Choroid plexus epithelial cell (primary cell): ENCODE results near the gene MIOS.

Experiments used
- DNase-seq: peaks from one replicate; pipeline ENCODE4 v3.0.0-alpha.2; 2010; ENCODE audit warnings: low read depth
- H3K4me3 ChIP-seq: 2 replicates; pipeline ENCODE4 v1.5.1; 2011; ENCODE audit warnings: low read depth, mild to moderate bottlenecking, control low read depth, low read length, moderate library complexity
- TF ChIP-seq, protein P1 (sequence below): conservative IDR thresholded peaks from 2 replicates; pipeline ENCODE4 v1.5.1; 2011; ENCODE audit warnings: low read depth, mild to moderate bottlenecking, control low read depth, inconsistent platforms, low read length, moderate library complexity

The MIOS gene

GRCh38 chr7:7566651-7567611 is at the start of gene MIOS:
Gene MIOS, plus strand, starts transcription at chr7:7566884. Its CDS starts 5,592 bp downstream, at chr7:7572476.
- DNase-seq, result peak; percentile 71
- TF ChIP-seq, protein P1, sequence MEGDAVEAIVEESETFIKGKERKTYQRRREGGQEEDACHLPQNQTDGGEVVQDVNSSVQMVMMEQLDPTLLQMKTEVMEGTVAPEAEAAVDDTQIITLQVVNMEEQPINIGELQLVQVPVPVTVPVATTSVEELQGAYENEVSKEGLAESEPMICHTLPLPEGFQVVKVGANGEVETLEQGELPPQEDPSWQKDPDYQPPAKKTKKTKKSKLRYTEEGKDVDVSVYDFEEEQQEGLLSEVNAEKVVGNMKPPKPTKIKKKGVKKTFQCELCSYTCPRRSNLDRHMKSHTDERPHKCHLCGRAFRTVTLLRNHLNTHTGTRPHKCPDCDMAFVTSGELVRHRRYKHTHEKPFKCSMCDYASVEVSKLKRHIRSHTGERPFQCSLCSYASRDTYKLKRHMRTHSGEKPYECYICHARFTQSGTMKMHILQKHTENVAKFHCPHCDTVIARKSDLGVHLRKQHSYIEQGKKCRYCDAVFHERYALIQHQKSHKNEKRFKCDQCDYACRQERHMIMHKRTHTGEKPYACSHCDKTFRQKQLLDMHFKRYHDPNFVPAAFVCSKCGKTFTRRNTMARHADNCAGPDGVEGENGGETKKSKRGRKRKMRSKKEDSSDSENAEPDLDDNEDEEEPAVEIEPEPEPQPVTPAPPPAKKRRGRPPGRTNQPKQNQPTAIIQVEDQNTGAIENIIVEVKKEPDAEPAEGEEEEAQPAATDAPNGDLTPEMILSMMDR, result no peak
- H3K4me3 ChIP-seq, result peak within 1 kb of the TSS; percentile 74

DNA sequence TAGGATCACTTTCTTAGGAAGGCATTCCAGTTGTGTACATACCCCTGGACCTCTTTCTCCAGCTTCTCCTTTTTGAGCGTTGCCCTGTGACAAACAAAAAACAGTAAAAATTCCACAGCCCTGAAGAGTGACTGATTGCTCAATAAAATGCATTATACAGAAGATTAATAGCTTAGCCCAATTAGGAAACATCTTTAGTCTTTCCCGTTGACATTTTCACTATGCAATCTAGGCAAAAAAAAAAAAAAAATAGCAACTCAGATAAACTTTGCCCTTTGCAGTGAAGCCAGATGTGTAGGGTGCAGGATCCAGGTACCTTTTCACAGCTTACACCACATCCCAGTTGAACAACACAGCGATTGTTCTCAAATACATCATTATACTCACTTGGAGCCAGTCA is 48.9 kb upstream of the MIOS start:
- H3K4me3 ChIP-seq, result no peak overlapping the region
- DNase-seq, result no peak
- TF ChIP-seq, protein P1, result no peak

GRCh38 chr7:7519056-7519455 is 47.6 kb upstream of the MIOS start:
- no peak for DNase-seq
- no peak overlapping the region for H3K4me3 ChIP-seq
- TF ChIP-seq, protein P1, result no peak

DNA sequence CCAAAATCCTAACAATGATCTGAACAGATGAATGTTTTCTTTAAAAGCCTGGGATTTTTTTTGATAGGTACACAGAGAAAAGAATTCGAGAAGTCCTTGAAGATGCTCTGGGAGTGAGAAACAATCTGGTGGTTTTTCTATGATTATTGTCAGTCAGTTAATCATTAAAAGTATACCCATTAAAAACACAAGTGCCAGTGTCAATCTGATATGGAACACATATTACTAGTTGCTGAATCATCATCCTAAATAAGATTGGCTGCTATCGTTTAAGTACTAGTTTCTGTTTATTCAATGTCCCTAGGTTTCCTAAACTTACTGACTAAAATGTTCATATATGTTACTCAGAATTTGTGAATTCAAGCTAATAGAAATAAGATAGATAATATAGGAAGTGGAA is 47.2 kb upstream of the MIOS start:
- no peak for DNase-seq
- TF ChIP-seq, protein P1, result no peak
- H3K4me3 ChIP-seq, result no peak overlapping the region

GRCh38 chr7:7521259-7521658 is 45.4 kb upstream of the MIOS start:
- no peak overlapping the region for H3K4me3 ChIP-seq
- DNase-seq, result no peak
- TF ChIP-seq, protein P1, result no peak

GRCh38 chr7:7522421-7522820 is 44.3 kb upstream of the MIOS start:
- DNase-seq, result no peak
- TF ChIP-seq, protein P1, result no peak
- no peak overlapping the region for H3K4me3 ChIP-seq

DNA sequence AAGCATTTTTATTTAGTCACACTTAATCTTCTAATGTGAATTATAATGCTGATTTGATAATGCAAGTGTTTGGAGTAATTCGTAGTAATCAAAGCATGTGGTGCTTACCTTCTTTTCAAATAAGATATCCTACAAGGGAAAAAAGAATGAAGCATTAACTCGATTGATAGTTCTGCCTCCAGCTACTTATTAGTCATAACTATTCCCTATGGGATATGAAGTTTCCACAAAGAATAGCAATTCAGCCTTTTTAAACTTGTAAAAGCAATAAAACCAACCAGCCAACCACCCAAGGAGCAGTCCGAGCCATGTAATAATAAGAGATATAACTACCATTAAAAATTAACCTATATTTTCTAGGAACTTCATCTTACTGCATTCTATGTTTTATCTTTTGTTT is 42.6 kb upstream of the MIOS start:
- TF ChIP-seq, protein P1, result no peak
- DNase-seq, result no peak
- no peak overlapping the region for H3K4me3 ChIP-seq
